Astrocyte (in vitro differentiated cells and primary cell): Measurements from ENCODE around the gene VWF. TPM values are rescaled to one million over a fixed set of nuclear protein-coding genes. Genes with fewer than 3 reads are reported as not detected.
"Not testable (repeated sequence)": the region's sequence is repeated elsewhere in the genome, so short reads cannot be mapped to it uniquely, and the experiment has no call there.

Source experiments
- DNase-seq: peaks from one replicate; pipeline ENCODE4 v3.0.0-alpha.2; 2010; ENCODE audit warnings: low read depth
- FAIRE-seq: peaks from 2 replicates; lab custom pipeline; 2011; peaks lifted over from hg19 to GRCh38; lab: Jason Lieb, UNC
- H2AFZ ChIP-seq: 2 replicates; pipeline ENCODE4 v1.6.0; 2012; ENCODE audit warnings: low read depth, low read length, inconsistent platforms
- H3K27ac ChIP-seq: 2 replicates; pipeline ENCODE4 v1.5.1; 2011; ENCODE audit warnings: low read depth, low read length, inconsistent platforms
- H3K27me3 ChIP-seq: 2 replicates; pipeline ENCODE4 v1.6.0; 2011; ENCODE audit warnings: low read length, inconsistent platforms; ENCODE audit not compliant: insufficient read depth
- H3K36me3 ChIP-seq: 2 replicates; pipeline ENCODE4 v1.5.1; 2011; ENCODE audit warnings: low read length, inconsistent platforms; ENCODE audit not compliant: insufficient read depth
- H3K4me1 ChIP-seq: 2 replicates; pipeline ENCODE4 v1.5.1; 2011; ENCODE audit warnings: low read length, inconsistent platforms; ENCODE audit not compliant: insufficient read depth
- H3K4me2 ChIP-seq: 2 replicates; pipeline ENCODE4 v1.6.0; 2012; ENCODE audit warnings: low read length, inconsistent platforms
- H3K4me3 ChIP-seq: 2 replicates; pipeline ENCODE4 v1.5.1; 2011; ENCODE audit warnings: low read depth, mild to moderate bottlenecking, low read length, inconsistent platforms; ENCODE audit not compliant: insufficient read depth
- H3K79me2 ChIP-seq: 2 replicates; pipeline ENCODE4 v1.6.0; 2012; ENCODE audit warnings: mild to moderate bottlenecking, low read length, inconsistent platforms; ENCODE audit not compliant: insufficient read depth
- H3K9ac ChIP-seq: 2 replicates; pipeline ENCODE4 v1.6.0; 2012; ENCODE audit warnings: mild to moderate bottlenecking, low read length, inconsistent platforms
- H3K9me3 ChIP-seq: 2 replicates; pipeline ENCODE4 v1.5.1; 2012; ENCODE audit warnings: low read depth, mild to moderate bottlenecking, low read length, inconsistent platforms; ENCODE audit not compliant: insufficient read depth
- H4K20me1 ChIP-seq: 2 replicates; pipeline ENCODE4 v1.6.0; 2012; ENCODE audit warnings: low read length, inconsistent platforms; ENCODE audit not compliant: insufficient read depth
- H3K27ac Mint-ChIP-seq: one replicate; pipeline ENCODE4 v1.8.0; 2021; ENCODE audit warnings: mild to moderate bottlenecking, mixed read lengths; ENCODE audit not compliant: unreplicated experiment
- H3K27me3 Mint-ChIP-seq: one replicate; pipeline ENCODE4 v1.8.0; 2021; ENCODE audit warnings: low read depth, mixed read lengths; ENCODE audit not compliant: unreplicated experiment
- H3K36me3 Mint-ChIP-seq: one replicate; pipeline ENCODE4 v1.8.0; 2021; ENCODE audit warnings: low read depth, mixed read lengths; ENCODE audit not compliant: unreplicated experiment
- H3K4me1 Mint-ChIP-seq: one replicate; pipeline ENCODE4 v1.8.0; 2021; ENCODE audit warnings: low read depth, mixed read lengths; ENCODE audit not compliant: unreplicated experiment
- H3K4me3 Mint-ChIP-seq: one replicate; pipeline ENCODE4 v1.8.0; 2021; ENCODE audit warnings: mild to moderate bottlenecking, moderate library complexity, mixed read lengths; ENCODE audit not compliant: unreplicated experiment
- H3K9me3 Mint-ChIP-seq: one replicate; pipeline ENCODE4 v1.8.0; 2021; ENCODE audit warnings: mild to moderate bottlenecking, mixed read lengths; ENCODE audit not compliant: unreplicated experiment
- EZH2 ChIP-seq: IDR thresholded peaks from 2 replicates; pipeline ENCODE4 v1.6.1; 2012; ENCODE audit warnings: mild to moderate bottlenecking, low read length, inconsistent platforms; ENCODE audit not compliant: insufficient read depth
- total RNA-seq: library from RNA; stranded (reverse); gene quantifications from 2 replicates; pipeline ENCODE4 v1.2.1, GENCODE V29; 2021
- TF ChIP-seq, protein P1 (sequence below): IDR thresholded peaks from 2 replicates; pipeline ENCODE4 v1.5.1; 2011; ENCODE audit warnings: low read depth, mild to moderate bottlenecking, inconsistent platforms, low read length, moderate library complexity; ENCODE audit not compliant: insufficient read depth

The VWF gene
- total RNA-seq, 1 donor from 2014 or later, result 0.23 TPM

GRCh38 chr12:6154730-6155459 lies 30.4 kb upstream of the VWF start:
- Histone ChIP-seq H3K4me3 (no peak overlapping the region), H3K36me3 (no peaks in the 10 kb centered on the region), H3K4me1 (no peaks in the 10 kb centered on the region), H3K79me2 (no peaks in the 10 kb centered on the region), H2AFZ (no peak overlapping the region), H3K27me3 (no peaks in the 10 kb centered on the region), H3K9ac (no peak overlapping the region), H3K9me3 (no peaks in the 10 kb centered on the region), H4K20me1 (no peaks in the 10 kb centered on the region), H3K4me2 (no peak overlapping the region), H3K27ac (no peak overlapping the region)
- no peak overlapping the region for H3K4me3 Mint-ChIP-seq
- DNase-seq (no peak), FAIRE-seq (no peak)
- H3K36me3 Mint-ChIP-seq, result no peaks in the 10 kb centered on the region
- H3K4me1 Mint-ChIP-seq, result peaks cover 14% of the 10 kb centered on the region
- no peaks in the 10 kb centered on the region for H3K9me3 Mint-ChIP-seq
- TF ChIP-seq, protein P1, sequence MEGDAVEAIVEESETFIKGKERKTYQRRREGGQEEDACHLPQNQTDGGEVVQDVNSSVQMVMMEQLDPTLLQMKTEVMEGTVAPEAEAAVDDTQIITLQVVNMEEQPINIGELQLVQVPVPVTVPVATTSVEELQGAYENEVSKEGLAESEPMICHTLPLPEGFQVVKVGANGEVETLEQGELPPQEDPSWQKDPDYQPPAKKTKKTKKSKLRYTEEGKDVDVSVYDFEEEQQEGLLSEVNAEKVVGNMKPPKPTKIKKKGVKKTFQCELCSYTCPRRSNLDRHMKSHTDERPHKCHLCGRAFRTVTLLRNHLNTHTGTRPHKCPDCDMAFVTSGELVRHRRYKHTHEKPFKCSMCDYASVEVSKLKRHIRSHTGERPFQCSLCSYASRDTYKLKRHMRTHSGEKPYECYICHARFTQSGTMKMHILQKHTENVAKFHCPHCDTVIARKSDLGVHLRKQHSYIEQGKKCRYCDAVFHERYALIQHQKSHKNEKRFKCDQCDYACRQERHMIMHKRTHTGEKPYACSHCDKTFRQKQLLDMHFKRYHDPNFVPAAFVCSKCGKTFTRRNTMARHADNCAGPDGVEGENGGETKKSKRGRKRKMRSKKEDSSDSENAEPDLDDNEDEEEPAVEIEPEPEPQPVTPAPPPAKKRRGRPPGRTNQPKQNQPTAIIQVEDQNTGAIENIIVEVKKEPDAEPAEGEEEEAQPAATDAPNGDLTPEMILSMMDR, result no peak
- no peak for TF ChIP-seq EZH2
- no peaks in the 10 kb centered on the region for H3K27me3 Mint-ChIP-seq
- no peak overlapping the region for H3K27ac Mint-ChIP-seq

DNA sequence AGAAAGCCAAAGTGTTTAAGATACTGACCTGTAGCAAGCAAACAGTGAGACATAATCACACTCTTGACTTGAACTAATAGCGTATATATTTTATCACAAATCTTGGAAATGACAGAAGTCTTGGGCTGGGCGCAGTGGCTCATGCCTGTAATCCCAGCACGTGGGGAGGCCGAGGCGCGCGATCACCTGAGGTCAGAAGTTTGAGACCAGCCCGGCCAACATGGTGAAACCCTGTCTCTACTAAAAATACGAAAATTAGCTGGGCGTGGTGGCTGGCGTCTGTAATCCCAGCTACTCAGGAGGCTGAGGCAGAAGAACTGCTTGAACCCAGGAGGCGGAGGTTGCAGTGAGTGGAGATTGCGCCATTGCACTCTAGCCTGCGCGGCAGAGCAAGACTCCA lies 24.3 kb upstream of the VWF start:
- not testable (repeated sequence) for H3K27me3 ChIP-seq, FAIRE-seq, H3K36me3 ChIP-seq, H3K4me1 ChIP-seq, H3K79me2 ChIP-seq, H3K27me3 Mint-ChIP-seq, H3K9me3 ChIP-seq, H3K4me3 Mint-ChIP-seq, H3K9me3 Mint-ChIP-seq, H2AFZ ChIP-seq, H3K4me3 ChIP-seq, H3K4me1 Mint-ChIP-seq, H3K27ac Mint-ChIP-seq, H3K36me3 Mint-ChIP-seq, H3K27ac ChIP-seq, H3K4me2 ChIP-seq, H3K9ac ChIP-seq, DNase-seq, H4K20me1 ChIP-seq

DNA sequence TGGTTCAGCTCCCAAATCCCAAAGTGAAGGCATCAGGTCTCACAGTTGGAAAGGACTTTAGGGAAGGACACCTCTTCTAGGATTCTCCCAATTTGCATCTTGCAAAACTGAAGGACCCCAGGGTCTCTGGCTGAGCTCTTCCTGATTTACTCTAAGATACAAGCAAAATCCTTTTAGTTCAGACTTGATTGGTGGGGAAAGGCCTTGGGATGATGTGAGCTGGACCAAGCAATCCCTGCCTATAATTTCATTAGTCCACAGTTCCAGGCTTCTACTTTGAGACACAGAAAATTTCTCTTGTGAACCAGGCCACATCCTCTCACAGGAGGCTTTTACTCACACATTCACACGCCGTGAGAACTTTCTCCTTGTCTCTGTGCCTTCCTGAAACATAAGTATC lies 23.6 kb upstream of the VWF start:
- H3K4me3 Mint-ChIP-seq, result no peak overlapping the region
- no peaks in the 10 kb centered on the region for H3K36me3 ChIP-seq
- FAIRE-seq, result no peak

More for the DNA sequence above, 23.6 kb upstream of the VWF start:
- Histone ChIP-seq H3K4me1 (no peaks in the 10 kb centered on the region), H3K4me3 (no peak overlapping the region), H3K27ac (no peak overlapping the region), H3K4me2 (no peak overlapping the region), H3K9me3 (no peaks in the 10 kb centered on the region), H4K20me1 (no peaks in the 10 kb centered on the region), H3K27me3 (no peaks in the 10 kb centered on the region), H3K79me2 (no peaks in the 10 kb centered on the region), H2AFZ (no peak overlapping the region), H3K9ac (no peak overlapping the region)
- Mint-ChIP-seq H3K27ac (no peak overlapping the region), H3K9me3 (peaks cover 1% of the 10 kb centered on the region), H3K4me1 (no peaks in the 10 kb centered on the region), H3K27me3 (no peaks in the 10 kb centered on the region), H3K36me3 (no peaks in the 10 kb centered on the region)
- no peak for DNase-seq
- TF ChIP-seq, protein P1, result no peak
- no peak for TF ChIP-seq EZH2
